GM08714 (cell line): Measurements from ENCODE around the gene COQ8B.

Experiments used
- H3K4me3 ChIP-seq: fragments of 200-500 bp; sonication (Bioruptor generic); 2 replicates; pipeline ENCODE4 v1.5.1; 2014; ENCODE audit warnings: mild to moderate bottlenecking, low read length, inconsistent platforms
- ZNF274 ChIP-seq: IDR thresholded peaks from 2 replicates; pipeline ENCODE4 v1.6.1; 2012; ENCODE audit warnings: mild to moderate bottlenecking, low read depth, low read length

Gene COQ8B

DNA sequence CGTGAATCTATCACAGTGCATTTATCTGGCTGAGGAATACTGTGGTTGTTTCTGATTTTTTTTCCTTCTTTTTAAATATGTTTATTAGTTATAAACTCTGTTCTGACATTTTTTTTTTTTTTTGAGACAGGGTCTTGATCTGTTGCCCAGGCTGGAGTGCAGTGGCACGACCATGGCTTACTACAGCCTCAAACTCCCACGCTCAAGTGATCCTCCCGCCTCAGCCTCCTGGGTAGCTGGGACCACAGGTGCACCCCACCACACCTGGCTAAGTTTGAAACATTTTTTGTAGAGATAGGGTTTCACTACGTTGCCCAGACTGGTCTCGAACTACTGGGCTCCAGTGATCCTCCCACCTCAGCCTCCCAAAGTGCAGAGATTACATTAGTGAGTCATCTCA, 19.7 kb downstream of the COQ8B start:
- H3K4me3 ChIP-seq: no peak overlapping the region
- no peak for TF ChIP-seq ZNF274

DNA sequence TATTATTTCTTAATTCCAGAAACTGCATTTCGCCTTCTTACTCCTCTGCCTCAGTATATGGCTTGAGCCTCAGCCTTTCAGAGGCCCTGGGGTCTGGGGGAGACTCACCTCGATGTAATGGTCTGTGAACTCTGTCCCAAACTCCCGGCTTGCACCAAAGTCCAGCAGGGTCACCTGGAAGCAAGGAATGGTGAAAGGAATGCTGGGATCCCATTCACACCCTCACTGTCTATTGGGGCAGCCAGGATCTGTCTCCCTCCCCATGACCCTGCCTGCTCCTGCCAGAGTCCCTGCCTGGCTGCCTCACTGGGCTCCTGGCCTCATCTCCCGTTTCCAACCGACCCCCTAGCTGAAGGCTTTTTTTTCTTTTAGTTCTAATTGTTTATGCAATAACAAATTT, 20.8 kb downstream of the COQ8B start:
- no peak overlapping the region for H3K4me3 ChIP-seq
- no peak for TF ChIP-seq ZNF274

DNA sequence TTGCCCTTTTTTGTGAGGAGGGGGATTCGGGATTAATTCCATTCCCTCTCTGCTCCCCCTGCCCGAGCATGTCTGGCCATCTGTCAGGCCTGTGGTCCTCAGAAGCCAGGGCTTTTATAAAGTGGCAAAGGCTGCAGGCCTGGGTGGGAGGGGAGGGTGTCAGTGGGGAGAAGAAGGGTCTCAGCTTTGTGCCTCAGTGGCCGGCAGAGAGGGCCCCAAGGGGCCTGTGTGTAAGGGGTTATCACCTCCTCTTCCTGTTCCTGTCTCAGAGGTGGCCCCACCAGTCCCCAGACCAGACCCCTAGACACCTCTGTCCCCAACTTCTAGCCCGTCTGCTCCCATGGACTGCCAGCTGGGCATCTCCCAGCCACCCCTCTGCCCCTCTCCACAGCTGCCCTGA, 22.8 kb downstream of the COQ8B start:
- no peak overlapping the region for H3K4me3 ChIP-seq
- TF ChIP-seq ZNF274: no peak

DNA sequence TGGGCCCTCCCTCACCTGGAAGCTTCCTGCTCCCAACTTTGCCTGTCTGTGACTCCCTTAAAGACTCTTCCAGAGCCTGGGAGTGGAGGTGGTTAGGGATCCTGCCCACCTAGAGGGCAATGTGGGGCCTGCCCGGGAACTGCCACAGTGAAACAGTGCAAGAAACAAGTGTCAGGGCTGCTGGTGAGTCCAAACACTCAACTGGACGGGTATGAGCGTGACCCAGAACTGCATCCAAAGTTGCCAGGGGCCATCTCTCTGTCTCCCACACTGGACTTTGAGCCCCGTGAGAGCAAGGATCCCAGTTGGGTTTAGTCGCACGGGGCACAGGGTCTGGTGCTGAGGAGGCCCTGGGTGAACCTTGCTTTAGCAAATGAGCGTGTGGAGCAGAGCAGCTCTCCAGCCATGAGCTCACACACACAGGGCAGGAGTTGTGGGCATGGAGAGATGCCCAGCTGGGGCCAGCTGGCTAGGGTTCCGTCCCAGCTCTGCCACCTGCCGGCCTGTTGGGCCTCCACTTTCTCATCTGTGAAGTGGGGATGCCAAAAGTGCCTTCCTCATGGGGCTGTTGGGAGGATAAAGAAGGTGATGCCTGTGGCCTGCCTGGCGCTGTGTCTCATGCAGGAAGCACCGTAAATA, 23.4 kb downstream of the COQ8B start:
- no peak for TF ChIP-seq ZNF274

GRCh38 chr19:40692212-40692551, 24.5 kb downstream of the COQ8B start:
- H3K4me3 ChIP-seq: no peak overlapping the region
- TF ChIP-seq ZNF274: no peak

More for the DNA sequence above, 23.4 kb downstream of the COQ8B start:
- no peak overlapping the region for H3K4me3 ChIP-seq

- TF ChIP-seq ZNF274: no peak
- no peak overlapping the region for H3K4me3 ChIP-seq
Observed at GRCh38 chr19:40691421-40692211, 25.1 kb downstream of the COQ8B start.

GRCh38 chr19:40690693-40691420, 25.8 kb downstream of the COQ8B start:
- peak overlapping the region; percentile 72 for H3K4me3 ChIP-seq
- TF ChIP-seq ZNF274: no peak

GRCh38 chr19:40690050-40690692, 26.5 kb downstream of the COQ8B start, which contains the start of gene NUMBL:
NUMBL (minus strand) TSS chr19:40690651; CDS start chr19:40690483, 168 bp downstream.
- no peak for TF ChIP-seq ZNF274
- peak within 1 kb of the TSS; percentile 72 for H3K4me3 ChIP-seq

DNA sequence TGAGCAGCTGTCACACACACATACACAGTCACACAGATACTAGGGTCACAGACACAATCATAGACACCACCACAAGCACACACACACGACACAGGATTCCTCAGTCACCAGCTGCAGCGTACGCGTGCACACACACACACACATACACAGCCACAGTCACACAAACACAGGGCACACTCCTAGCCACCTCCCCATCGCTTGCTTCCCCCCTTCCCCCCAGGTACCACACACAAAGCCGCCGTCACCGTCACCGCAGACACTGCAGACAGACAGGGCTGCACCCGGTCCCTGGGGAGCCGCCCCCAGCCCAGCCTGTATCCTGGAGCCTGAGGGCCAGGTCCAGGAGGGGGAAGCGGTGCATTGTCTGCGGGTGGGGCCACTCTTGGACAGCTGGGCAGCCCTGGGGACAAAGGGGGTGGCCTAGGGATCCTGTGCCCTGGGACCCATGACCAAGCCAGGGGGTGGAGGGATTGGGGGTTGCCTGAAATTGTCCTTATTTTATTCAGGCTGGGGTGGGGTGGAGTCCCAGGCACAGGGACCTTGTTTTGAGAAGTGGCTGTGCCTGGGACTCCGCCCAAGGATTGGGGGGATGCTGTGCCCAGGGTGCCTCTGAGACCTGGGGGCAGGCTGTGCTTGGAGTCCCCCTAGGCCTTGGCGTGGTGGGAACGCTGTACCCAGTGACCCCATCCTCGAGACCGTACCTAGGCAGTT, 27.2 kb downstream of the COQ8B start:
- H3K4me3 ChIP-seq: peak overlapping the region; percentile 55; the same call in 1 of the 2 replicates
- TF ChIP-seq ZNF274: no peak

- TF ChIP-seq ZNF274: no peak
Observed at GRCh38 chr19:40688987-40689338, 27.7 kb downstream of the COQ8B start.

DNA sequence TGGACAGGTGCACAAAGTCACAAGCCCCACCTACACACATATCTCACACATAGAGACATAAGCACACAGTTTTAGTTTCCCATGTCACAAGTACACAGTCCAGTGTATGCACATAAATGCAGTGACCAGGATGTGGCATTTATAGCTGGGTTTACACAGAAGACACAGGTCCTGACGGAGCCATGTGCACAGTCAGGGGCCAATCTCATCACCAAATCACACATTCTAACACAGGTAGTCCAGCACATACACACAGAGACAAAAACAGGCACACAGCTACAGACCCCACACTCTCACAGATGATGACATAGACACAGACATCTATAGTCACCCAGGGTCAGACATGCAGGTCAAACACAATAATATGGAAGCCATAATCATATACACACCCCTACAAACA, 28.4 kb downstream of the COQ8B start:
- H3K4me3 ChIP-seq: no peak overlapping the region
- TF ChIP-seq ZNF274: no peak

More at GRCh38 chr19:40688987-40689338, 27.7 kb downstream of the COQ8B start:
- no peak overlapping the region for H3K4me3 ChIP-seq

GRCh38 chr19:40687525-40688016, 29.1 kb downstream of the COQ8B start:
- no peak overlapping the region for H3K4me3 ChIP-seq
- TF ChIP-seq ZNF274: no peak

DNA sequence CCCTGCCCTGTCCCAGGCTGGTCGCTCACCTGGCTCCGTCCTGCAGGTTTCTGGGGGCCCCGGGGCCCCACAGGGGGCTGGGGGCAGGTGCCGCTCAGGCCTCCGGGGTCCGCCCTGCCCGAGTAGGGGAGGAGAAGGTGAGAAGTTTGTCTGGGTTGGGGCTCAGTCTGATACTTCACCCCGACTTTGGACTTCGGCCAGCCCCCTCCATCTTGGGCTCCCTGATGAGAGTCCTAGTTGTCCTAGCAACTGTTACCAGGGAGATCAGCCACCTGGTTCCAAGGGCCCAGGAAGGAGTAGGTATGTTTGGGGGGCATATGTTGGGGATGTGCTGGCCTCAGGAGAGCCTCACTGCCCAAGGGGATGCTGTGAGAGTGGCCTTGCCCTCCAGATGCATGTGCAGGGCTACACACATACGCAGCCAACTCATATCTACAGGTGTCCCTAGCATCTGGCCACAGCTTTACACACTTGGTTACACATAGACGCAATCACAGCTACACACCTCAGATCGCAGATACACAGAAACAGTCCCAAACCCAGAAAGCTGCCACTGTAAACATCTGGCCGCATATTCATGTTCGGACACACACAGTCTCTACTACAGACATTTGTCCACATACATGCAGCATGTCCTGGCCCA, 29.7 kb downstream of the COQ8B start:
- no peak for TF ChIP-seq ZNF274
- no peak overlapping the region for H3K4me3 ChIP-seq
